GM12892 (cell line): Measurements from ENCODE around the gene ASB11.

Source experiments
- POLR2A ChIP-seq: IDR thresholded peaks from 2 replicates; pipeline ENCODE4 v1.6.1; 2011; ENCODE audit warnings: low read depth, low read length, control low read depth
- POLR2AphosphoS5 ChIP-seq: IDR thresholded peaks from 2 replicates; pipeline ENCODE4 v1.6.1; 2011; ENCODE audit warnings: low read depth, low read length, control low read depth

GRCh38 chrX:15269618-15270521, 45.6 kb downstream of the ASB11 start, which contains the start of gene ASB9:
- no peak for TF ChIP-seq POLR2AphosphoS5
- no peak for TF ChIP-seq POLR2A
